Astrocyte (in vitro differentiated cells and primary cell): ENCODE results near the gene GNB1. TPM values are rescaled to one million over a fixed set of nuclear protein-coding genes. Genes with fewer than 3 reads are reported as not detected.

Experiments
- DNase-seq: peaks from one replicate; pipeline ENCODE4 v3.0.0-alpha.2; 2010; ENCODE audit warnings: low read depth
- FAIRE-seq: peaks from 2 replicates; lab custom pipeline; 2011; peaks lifted over from hg19 to GRCh38; lab: Jason Lieb, UNC
- H2AFZ ChIP-seq: 2 replicates; pipeline ENCODE4 v1.6.0; 2012; ENCODE audit warnings: low read depth, low read length, inconsistent platforms
- H3K27ac ChIP-seq: 2 replicates; pipeline ENCODE4 v1.5.1; 2011; ENCODE audit warnings: low read depth, low read length, inconsistent platforms
- H3K27me3 ChIP-seq: 2 replicates; pipeline ENCODE4 v1.6.0; 2011; ENCODE audit warnings: low read length, inconsistent platforms; ENCODE audit not compliant: insufficient read depth
- H3K36me3 ChIP-seq: 2 replicates; pipeline ENCODE4 v1.5.1; 2011; ENCODE audit warnings: low read length, inconsistent platforms; ENCODE audit not compliant: insufficient read depth
- H3K4me1 ChIP-seq: 2 replicates; pipeline ENCODE4 v1.5.1; 2011; ENCODE audit warnings: low read length, inconsistent platforms; ENCODE audit not compliant: insufficient read depth
- H3K4me2 ChIP-seq: 2 replicates; pipeline ENCODE4 v1.6.0; 2012; ENCODE audit warnings: low read length, inconsistent platforms
- H3K4me3 ChIP-seq: 2 replicates; pipeline ENCODE4 v1.5.1; 2011; ENCODE audit warnings: low read depth, mild to moderate bottlenecking, low read length, inconsistent platforms; ENCODE audit not compliant: insufficient read depth
- H3K79me2 ChIP-seq: 2 replicates; pipeline ENCODE4 v1.6.0; 2012; ENCODE audit warnings: mild to moderate bottlenecking, low read length, inconsistent platforms; ENCODE audit not compliant: insufficient read depth
- H3K9ac ChIP-seq: 2 replicates; pipeline ENCODE4 v1.6.0; 2012; ENCODE audit warnings: mild to moderate bottlenecking, low read length, inconsistent platforms
- H3K9me3 ChIP-seq: 2 replicates; pipeline ENCODE4 v1.5.1; 2012; ENCODE audit warnings: low read depth, mild to moderate bottlenecking, low read length, inconsistent platforms; ENCODE audit not compliant: insufficient read depth
- H4K20me1 ChIP-seq: 2 replicates; pipeline ENCODE4 v1.6.0; 2012; ENCODE audit warnings: low read length, inconsistent platforms; ENCODE audit not compliant: insufficient read depth
- H3K27ac Mint-ChIP-seq: one replicate; pipeline ENCODE4 v1.8.0; 2021; ENCODE audit warnings: mild to moderate bottlenecking, mixed read lengths; ENCODE audit not compliant: unreplicated experiment
- H3K27me3 Mint-ChIP-seq: one replicate; pipeline ENCODE4 v1.8.0; 2021; ENCODE audit warnings: low read depth, mixed read lengths; ENCODE audit not compliant: unreplicated experiment
- H3K36me3 Mint-ChIP-seq: one replicate; pipeline ENCODE4 v1.8.0; 2021; ENCODE audit warnings: low read depth, mixed read lengths; ENCODE audit not compliant: unreplicated experiment
- H3K4me1 Mint-ChIP-seq: one replicate; pipeline ENCODE4 v1.8.0; 2021; ENCODE audit warnings: low read depth, mixed read lengths; ENCODE audit not compliant: unreplicated experiment
- H3K4me3 Mint-ChIP-seq: one replicate; pipeline ENCODE4 v1.8.0; 2021; ENCODE audit warnings: mild to moderate bottlenecking, moderate library complexity, mixed read lengths; ENCODE audit not compliant: unreplicated experiment
- H3K9me3 Mint-ChIP-seq: one replicate; pipeline ENCODE4 v1.8.0; 2021; ENCODE audit warnings: mild to moderate bottlenecking, mixed read lengths; ENCODE audit not compliant: unreplicated experiment
- EZH2 ChIP-seq: IDR thresholded peaks from 2 replicates; pipeline ENCODE4 v1.6.1; 2012; ENCODE audit warnings: mild to moderate bottlenecking, low read length, inconsistent platforms; ENCODE audit not compliant: insufficient read depth
- total RNA-seq: library from RNA; stranded (reverse); gene quantifications from 2 replicates; pipeline ENCODE4 v1.2.1, GENCODE V29; 2021
- TF ChIP-seq, protein P1 (sequence below): IDR thresholded peaks from 2 replicates; pipeline ENCODE4 v1.5.1; 2011; ENCODE audit warnings: low read depth, mild to moderate bottlenecking, inconsistent platforms, low read length, moderate library complexity; ENCODE audit not compliant: insufficient read depth

Gene GNB1
- total RNA-seq, 1 donor from 2014 or later: 602 TPM

DNA sequence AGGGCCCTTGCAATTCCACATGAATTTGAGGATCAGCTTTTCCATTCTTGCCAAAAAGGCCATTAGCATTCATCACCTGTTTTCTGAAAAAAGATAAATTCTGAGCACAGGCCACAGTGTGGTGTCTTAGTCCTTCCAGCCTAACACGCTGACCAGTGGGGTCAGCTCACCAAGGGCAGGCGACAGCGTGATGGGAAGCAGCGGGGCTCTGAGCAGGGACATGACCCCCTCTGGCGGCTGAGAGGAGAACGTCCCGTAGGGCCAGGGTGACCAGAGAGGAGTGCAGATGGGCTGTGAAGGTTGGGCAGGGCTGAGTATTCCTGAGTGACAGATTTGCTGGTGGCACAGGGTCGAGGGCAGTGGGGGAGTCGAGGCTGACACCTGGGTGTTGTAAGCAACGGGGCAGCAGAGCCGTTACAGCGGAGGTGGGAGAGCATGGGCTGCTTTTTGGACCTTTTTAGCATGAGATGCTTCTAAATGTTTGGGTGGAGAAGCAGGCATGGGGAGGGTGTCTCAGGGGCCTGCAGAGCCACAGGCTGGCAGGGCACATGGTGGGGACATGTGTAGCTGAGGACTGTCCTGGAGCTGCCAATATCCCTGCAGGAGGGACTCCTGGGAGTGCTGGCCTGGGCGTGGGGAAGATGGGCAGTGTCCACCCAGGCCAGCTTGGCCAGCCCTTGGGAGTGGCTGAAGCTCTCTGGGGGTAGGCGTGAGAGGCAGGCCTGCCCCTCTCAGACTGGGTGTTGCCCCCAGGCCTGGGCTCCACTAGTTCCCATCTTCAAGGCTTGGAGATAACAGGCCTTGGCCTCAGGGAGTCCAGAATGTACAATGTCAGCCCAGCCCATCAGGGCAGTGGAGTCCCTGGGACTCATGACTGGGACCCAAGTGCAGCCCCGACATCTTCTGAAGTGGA is 15.6 kb upstream of the GNB1 start:
- Histone ChIP-seq H4K20me1 (no peaks in the 10 kb centered on the region), H3K27me3 (no peaks in the 10 kb centered on the region), H3K79me2 (peaks cover 4% of the 10 kb centered on the region), H3K4me3 (no peak overlapping the region), H3K27ac (no peak overlapping the region), H2AFZ (no peak overlapping the region), H3K4me2 (no peak overlapping the region), H3K36me3 (no peaks in the 10 kb centered on the region), H3K9ac (no peak overlapping the region), H3K4me1 (peaks cover 12% of the 10 kb centered on the region), H3K9me3 (no peaks in the 10 kb centered on the region)
- TF ChIP-seq, protein P1, sequence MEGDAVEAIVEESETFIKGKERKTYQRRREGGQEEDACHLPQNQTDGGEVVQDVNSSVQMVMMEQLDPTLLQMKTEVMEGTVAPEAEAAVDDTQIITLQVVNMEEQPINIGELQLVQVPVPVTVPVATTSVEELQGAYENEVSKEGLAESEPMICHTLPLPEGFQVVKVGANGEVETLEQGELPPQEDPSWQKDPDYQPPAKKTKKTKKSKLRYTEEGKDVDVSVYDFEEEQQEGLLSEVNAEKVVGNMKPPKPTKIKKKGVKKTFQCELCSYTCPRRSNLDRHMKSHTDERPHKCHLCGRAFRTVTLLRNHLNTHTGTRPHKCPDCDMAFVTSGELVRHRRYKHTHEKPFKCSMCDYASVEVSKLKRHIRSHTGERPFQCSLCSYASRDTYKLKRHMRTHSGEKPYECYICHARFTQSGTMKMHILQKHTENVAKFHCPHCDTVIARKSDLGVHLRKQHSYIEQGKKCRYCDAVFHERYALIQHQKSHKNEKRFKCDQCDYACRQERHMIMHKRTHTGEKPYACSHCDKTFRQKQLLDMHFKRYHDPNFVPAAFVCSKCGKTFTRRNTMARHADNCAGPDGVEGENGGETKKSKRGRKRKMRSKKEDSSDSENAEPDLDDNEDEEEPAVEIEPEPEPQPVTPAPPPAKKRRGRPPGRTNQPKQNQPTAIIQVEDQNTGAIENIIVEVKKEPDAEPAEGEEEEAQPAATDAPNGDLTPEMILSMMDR: peak; percentile 84
- no peak for TF ChIP-seq EZH2
- no peak for FAIRE-seq
- Mint-ChIP-seq H3K4me1 (peaks cover 10% of the 10 kb centered on the region), H3K36me3 (no peaks in the 10 kb centered on the region), H3K9me3 (no peaks in the 10 kb centered on the region), H3K27ac (peak overlapping the region; percentile 72), H3K27me3 (peaks cover 5% of the 10 kb centered on the region), H3K4me3 (peak overlapping the region; percentile 76)
- peak; percentile 47 for DNase-seq

DNA sequence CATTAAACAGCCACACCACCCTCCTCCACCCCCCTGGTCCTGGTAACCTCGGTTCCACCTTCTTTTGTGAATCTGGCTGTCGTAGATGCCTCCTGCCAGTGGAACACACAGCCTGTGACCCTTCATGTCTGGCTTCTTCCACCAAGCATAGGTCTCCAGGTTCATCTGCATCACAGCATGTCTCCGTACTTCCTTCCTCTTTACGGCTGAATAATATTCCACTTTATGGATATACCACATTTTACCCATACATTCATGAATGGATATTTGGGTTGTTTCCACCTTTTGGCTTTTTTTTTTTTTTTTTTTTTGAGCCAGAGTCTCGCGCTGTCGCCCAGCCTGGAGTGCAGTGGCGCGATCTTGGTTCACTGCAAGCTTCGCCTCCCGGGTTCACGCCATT is 12.3 kb upstream of the GNB1 start:
- no peaks in the 10 kb centered on the region for H3K9me3 Mint-ChIP-seq
- Histone ChIP-seq H3K79me2 (peaks cover 2% of the 10 kb centered on the region), H2AFZ (no peak overlapping the region), H3K9ac (no peak overlapping the region), H4K20me1 (no peaks in the 10 kb centered on the region), H3K4me2 (no peak overlapping the region), H3K4me1 (peaks cover 3% of the 10 kb centered on the region), H3K27ac (no peak overlapping the region), H3K9me3 (no peaks in the 10 kb centered on the region), H3K27me3 (no peaks in the 10 kb centered on the region), H3K4me3 (no peak overlapping the region), H3K36me3 (no peaks in the 10 kb centered on the region)
- FAIRE-seq: no peak
- no peak overlapping the region for H3K27ac Mint-ChIP-seq
- no peak overlapping the region for H3K4me3 Mint-ChIP-seq
- H3K4me1 Mint-ChIP-seq: peaks cover 8% of the 10 kb centered on the region
- no peak for TF ChIP-seq EZH2
- TF ChIP-seq, protein P1: no peak
- H3K36me3 Mint-ChIP-seq: no peaks in the 10 kb centered on the region
- DNase-seq: no peak
- H3K27me3 Mint-ChIP-seq: peaks cover 4% of the 10 kb centered on the region
